Tongue (tissue), 3 donors: ENCODE measurements around the gene ATP8B4. TPM values are rescaled to one million over a fixed set of nuclear protein-coding genes. Genes with fewer than 3 reads are reported as not detected.
A peak's percentile ranks its signal among the peaks of the same experiment; 100 is the strongest.

Source experiments
- DNase-seq: peaks from one replicate; pipeline ENCODE4 v3.0.0-alpha.2; 2015
- small RNA-seq: library from RNA; depleted of rRNA; stranded (forward); fragments of <200 nt; gene quantifications from one replicate; pipeline ENCODE3, GENCODE V24; 2014; ENCODE audit warnings: low replicate concordance
- total RNA-seq: library from RNA; depleted of rRNA; stranded (reverse); fragments of >200 nt; gene quantifications from one replicate; pipeline ENCODE4 v1.2.3, GENCODE V29; 2014

ATP8B4 gene
- total RNA-seq, 1 donor from 2014 or later: 10.5 TPM

DNA sequence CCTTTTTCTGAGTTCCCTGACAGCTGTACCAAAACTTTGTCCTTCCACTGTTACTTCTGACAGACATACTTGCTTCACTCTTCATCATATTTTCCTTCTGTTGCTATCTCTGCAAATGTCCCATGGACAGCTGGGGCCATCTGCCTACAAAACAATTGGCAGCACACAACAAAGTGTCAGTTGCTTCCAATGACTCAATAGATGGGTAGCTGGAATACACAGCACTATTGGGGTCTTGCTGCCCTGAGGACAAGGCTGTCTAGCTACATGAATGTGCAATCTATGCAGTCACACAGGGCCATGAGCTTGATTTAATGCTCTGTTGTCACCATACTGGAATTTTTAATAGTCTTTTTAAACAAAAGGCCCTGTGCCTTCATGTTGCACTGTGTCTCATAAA is 305.4 kb downstream of the ATP8B4 start:
- DNase-seq: peak; percentile 81

DNA sequence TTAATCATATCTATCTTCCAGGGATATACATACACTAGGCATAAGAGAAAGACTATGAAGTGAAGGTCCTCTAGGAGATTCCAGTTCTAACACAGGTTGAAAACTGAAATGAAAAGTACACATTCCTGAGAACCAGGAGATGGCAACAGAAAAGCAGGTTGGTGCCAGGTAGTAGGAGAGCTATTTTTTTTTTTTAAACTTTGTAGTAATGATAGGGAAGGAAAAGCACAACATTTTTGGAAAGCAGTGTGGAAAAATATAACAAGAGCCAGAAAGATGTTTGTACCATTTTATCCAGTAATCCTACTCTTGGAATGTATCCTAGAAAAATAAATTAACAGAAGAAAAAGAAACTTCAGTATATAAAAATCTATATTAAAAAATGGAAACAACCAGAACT is 308.3 kb downstream of the ATP8B4 start:
- peak; percentile 77 for DNase-seq

DNA sequence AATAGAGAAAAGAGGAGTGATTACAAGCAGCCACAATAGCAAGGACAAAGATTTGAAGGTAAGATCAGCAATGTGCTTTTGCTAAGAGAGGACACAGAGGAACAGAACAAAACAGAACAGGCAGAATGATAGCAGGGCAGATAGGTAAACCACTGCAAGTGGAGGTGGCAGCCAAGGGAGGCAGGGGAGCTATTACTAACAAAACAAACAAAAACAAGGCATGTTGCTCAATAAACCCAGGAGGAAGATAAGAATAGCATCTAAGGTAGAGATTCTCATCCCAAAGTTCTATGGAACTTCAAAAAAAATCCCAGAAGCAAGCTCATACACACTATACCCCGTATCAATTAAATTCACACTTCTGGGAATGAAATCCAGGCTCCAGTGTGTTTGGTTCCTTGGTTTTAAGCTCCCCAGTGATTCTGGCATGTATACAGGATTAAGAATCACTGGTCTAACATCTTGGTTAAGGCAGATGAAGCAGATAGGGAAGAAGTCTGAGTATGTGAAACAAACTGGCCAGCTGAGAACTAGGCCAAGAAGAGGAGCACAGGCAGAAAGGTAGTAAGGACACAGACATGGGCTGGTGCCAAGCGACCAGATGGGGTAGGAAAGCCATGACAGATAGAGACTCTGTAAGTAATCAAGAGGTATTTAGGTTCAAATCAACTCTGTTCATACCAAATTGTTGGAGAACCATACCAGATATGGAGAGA is 309.0 kb downstream of the ATP8B4 start:
- no peak for DNase-seq

DNA sequence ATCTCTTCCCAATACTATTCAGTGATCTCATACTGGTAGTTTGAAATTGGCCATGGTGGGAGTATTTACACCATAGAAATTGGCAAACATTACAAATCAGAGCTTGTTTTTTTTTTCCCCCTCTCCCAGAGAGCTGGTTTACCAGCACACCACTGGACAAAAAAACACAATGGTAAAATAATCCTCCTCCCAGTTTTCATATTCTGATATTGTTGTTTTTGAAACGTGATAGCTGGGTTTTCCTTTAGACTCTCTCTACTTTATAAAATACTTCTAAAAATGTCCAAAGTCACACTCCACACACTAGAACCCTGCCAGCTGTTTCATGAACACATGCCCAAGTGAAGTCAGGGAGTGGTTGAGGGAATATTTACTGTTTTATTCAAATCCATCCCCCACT is 310.7 kb downstream of the ATP8B4 start:
- no peak for DNase-seq

Small RNAs within 50 kb of the gene (small RNA-seq; reads per million reads assigned to genes)
- gene RNA5SP394: 0.11 reads per million

Other genes starting within 250 kb of the ATP8B4 start
- gene SLC27A2, start 63.0 kb upstream of the ATP8B4 start, total RNA-seq: 0.31 TPM
- 3.4 TPM for gene HDC, start 146.5 kb upstream of the ATP8B4 start, total RNA-seq
- 36.1 TPM for gene GABPB1, start 236.0 kb upstream of the ATP8B4 start, total RNA-seq